SK-N-SH (cell line): ENCODE measurements around the gene POLA2. TPM values are rescaled to one million over a fixed set of nuclear protein-coding genes. Genes with fewer than 3 reads are reported as not detected.

Source experiments
- CTCF ChIA-PET: fragments of 300-600, 350-600 bp; formaldehyde crosslinking; extraction: SDS; loops from one replicate; lab custom pipeline; 2021; lab: Yijun Ruan, JAX
- POLR2A ChIA-PET: fragments of 350-600 bp; sonication (Branson Sonifier 250); formaldehyde crosslinking; extraction: SDS; loops from one replicate; lab custom pipeline; 2020; ENCODE audit warnings: antibody characterized with exemption, inconsistent platforms; lab: Yijun Ruan, JAX
- DNase-seq: peaks from one replicate; pipeline ENCODE4 v3.0.0; 2012
- H2AFZ ChIP-seq: fragments of 200-600 bp; sonication (generic); 2 replicates; pipeline ENCODE4 v1.8.1; 2016; ENCODE audit warnings: antibody characterized with exemption, mild to moderate bottlenecking, low read depth
- H3F3A ChIP-seq: fragments of 200-600 bp; sonication (generic); replicated peaks from 2 replicates; pipeline ENCODE3; 2016; ENCODE audit warnings: antibody characterized with exemption, mild to moderate bottlenecking; ENCODE audit not compliant: insufficient read depth
- H3K27ac ChIP-seq, 2 experiments: fragments of 200-500 bp in 1 of 2; fragments of 200-600 bp in 1 of 2; sonication (Bioruptor generic) in 1 of 2; sonication (generic), shearing (Covaris generic) in 1 of 2; 2 replicates each; pipeline versions ENCODE4 v1.5.1 to v1.6.1; 2014 to 2016; ENCODE audit warnings: low read depth in 2 of 2, inconsistent platforms in 1 of 2, low read length in 1 of 2, mild to moderate bottlenecking in 1 of 2, mixed read lengths in 1 of 2
- H3K27me3 ChIP-seq: fragments of 200-600 bp; sonication (generic), shearing (Covaris generic); 2 replicates; pipeline ENCODE4 v1.6.1; 2016; ENCODE audit warnings: mixed run types; ENCODE audit not compliant: insufficient read depth
- H3K36me3 ChIP-seq, 2 experiments: fragments of 200-500 bp in 1 of 2; fragments of 200-600 bp in 1 of 2; sonication (Bioruptor generic) in 1 of 2; sonication (generic) in 1 of 2; replicated peaks in 1 of 2; 2 replicates each; pipeline versions ENCODE3 to v1.5.1; 2014 to 2016; ENCODE audit warnings: low read length in 1 of 2, mild to moderate bottlenecking in 1 of 2; ENCODE audit not compliant: insufficient read depth in 2 of 2, control insufficient read depth in 1 of 2
- H3K4me1 ChIP-seq, 2 experiments: fragments of 200-500 bp in 1 of 2; fragments of 200-600 bp in 1 of 2; sonication (Bioruptor generic) in 1 of 2; sonication (generic), shearing (Covaris generic) in 1 of 2; 2 replicates each; pipeline versions ENCODE4 v1.5.1 to v1.6.1; 2014 to 2016; ENCODE audit warnings: low read depth in 1 of 2, low read length in 1 of 2, mixed run types in 1 of 2; ENCODE audit not compliant: insufficient read depth in 2 of 2, control insufficient read depth in 1 of 2
- H3K4me2 ChIP-seq: fragments of 200-600 bp; sonication (generic), shearing (Covaris generic); 2 replicates; pipeline ENCODE4 v1.6.1; 2017; ENCODE audit warnings: mixed run types
- H3K4me3 ChIP-seq, 2 experiments: fragments of 200-500 bp in 1 of 2; fragments of 200-600 bp in 1 of 2; sonication (Bioruptor generic) in 1 of 2; sonication (generic), shearing (Covaris generic) in 1 of 2; 2 replicates each; pipeline versions ENCODE4 v1.5.1 to v1.8.1; 2014 to 2016; ENCODE audit warnings: low read depth in 2 of 2, inconsistent platforms in 1 of 2, low read length in 1 of 2, mild to moderate bottlenecking in 1 of 2, mixed read lengths in 1 of 2, moderate library complexity in 1 of 2
- H3K79me2 ChIP-seq: fragments of 200-600 bp; sonication (generic); 2 replicates; pipeline ENCODE4 v1.8.1; 2017; ENCODE audit warnings: mild to moderate bottlenecking; ENCODE audit not compliant: insufficient read depth
- H3K9ac ChIP-seq: fragments of 200-600 bp; sonication (generic); 2 replicates; pipeline ENCODE4 v1.6.1; 2017; ENCODE audit warnings: mixed run types
- H3K9me2 ChIP-seq: fragments of 200-600 bp; sonication (generic); 2 replicates; pipeline ENCODE4 v1.6.1; 2017; ENCODE audit warnings: mixed run types
- H3K9me3 ChIP-seq: fragments of 200-600 bp; sonication (generic); 2 replicates; pipeline ENCODE4 v1.6.1; 2017; ENCODE audit warnings: mixed run types, mild to moderate bottlenecking, moderate library complexity
- H4K20me1 ChIP-seq: fragments of 200-600 bp; sonication (generic); 2 replicates; pipeline ENCODE4 v1.6.1; 2017; ENCODE audit warnings: mild to moderate bottlenecking, mixed run types; ENCODE audit not compliant: insufficient read depth
- CHD2 ChIP-seq: fragments of 150-350 bp; IDR thresholded peaks from 2 replicates; pipeline ENCODE4 v1.6.1; 2018; ENCODE audit warnings: low read length; ENCODE audit not compliant: partially characterized antibody
- EP300 ChIP-seq, 2 experiments: IDR thresholded peaks; 2 replicates each; pipeline versions ENCODE4 v1.4.0 to v1.6.1; 2012; ENCODE audit warnings: borderline replicate concordance in 1 of 2, low read depth in 1 of 2, low read length in 1 of 2
- FOXJ3 ChIP-seq: sonication (generic); formaldehyde crosslinking; IDR thresholded peaks from 2 replicates; pipeline ENCODE4 v1.5.1; 2020; ENCODE audit warnings: mild to moderate bottlenecking, missing genetic modification reagents
- FOXM1 ChIP-seq: IDR thresholded peaks from 2 replicates; pipeline ENCODE4 v1.4.0; 2012; ENCODE audit warnings: low read depth, mild to moderate bottlenecking
- JUND ChIP-seq: IDR thresholded peaks from 2 replicates; pipeline ENCODE4 v1.4.0; 2012
- MEF2A ChIP-seq: IDR thresholded peaks from 2 replicates; pipeline ENCODE4 v1.4.0; 2012; ENCODE audit warnings: low read depth, borderline replicate concordance
- NRF1 ChIP-seq: IDR thresholded peaks from 2 replicates; pipeline ENCODE4 v1.6.1; 2012; ENCODE audit warnings: low read depth, mild to moderate bottlenecking, low read length
- RCOR1 ChIP-seq: fragments of 150-350 bp; IDR thresholded peaks from 2 replicates; pipeline ENCODE4 v1.6.1; 2017; ENCODE audit warnings: antibody characterized with exemption, low read length
- RFX5 ChIP-seq: IDR thresholded peaks from 2 replicates; pipeline ENCODE4 v1.6.1; 2012; ENCODE audit warnings: mild to moderate bottlenecking, improper control_type of control experiment, low read length
- RXRA ChIP-seq: IDR thresholded peaks from 2 replicates; pipeline ENCODE4 v1.4.0; 2012; ENCODE audit warnings: low read depth, mild to moderate bottlenecking, borderline replicate concordance
- SIN3A ChIP-seq: IDR thresholded peaks from 2 replicates; pipeline ENCODE4 v1.6.1; 2012; ENCODE audit warnings: low read depth, mild to moderate bottlenecking, low read length, moderate library complexity, borderline replicate concordance
- SMC3 ChIP-seq: IDR thresholded peaks from 2 replicates; pipeline ENCODE4 v1.6.1; 2012; ENCODE audit warnings: low read depth, low read length, improper control_type of control experiment
- TCF12 ChIP-seq: IDR thresholded peaks from 2 replicates; pipeline ENCODE4 v1.4.0; 2012
- WGBS: methylation state at CpG from one replicate; pipeline ENCODE4 v1.1.6; 2017; ENCODE audit warnings: low lambda C conversion rate; 5-methylcytosine and 5-hydroxymethylcytosine counted together
- polyA plus RNA-seq, 3 experiments: library from polyadenylated mRNA; depleted of rRNA; stranded (reverse); fragments of >200 nt; gene quantifications; 2 replicates each; pipeline ENCODE4 v1.2.3, GENCODE V29; 2012
- TF ChIP-seq, protein P1 (sequence below): fragments of 150-350 bp; IDR thresholded peaks from 2 replicates; pipeline ENCODE4 v1.6.1; 2017; ENCODE audit warnings: antibody characterized with exemption, low read length, low read depth, borderline replicate concordance
- TF ChIP-seq, protein P2 (sequence below): IDR thresholded peaks from 2 replicates; pipeline ENCODE4; 2012
- TF ChIP-seq, protein P3 (sequence below): IDR thresholded peaks from 2 replicates; pipeline ENCODE4 v1.6.1; 2012; ENCODE audit warnings: mild to moderate bottlenecking, low read depth, low read length, moderate library complexity
- TF ChIP-seq, protein P4 (sequence below): IDR thresholded peaks from 2 replicates; pipeline ENCODE4 v1.4.0; 2012; ENCODE audit warnings: low read depth
- TF ChIP-seq, protein P5 (sequence below): IDR thresholded peaks from 2 replicates; pipeline ENCODE4 v1.4.0; 2012; ENCODE audit warnings: low read depth, borderline replicate concordance

The POLA2 gene
- polyA plus RNA-seq, 1 of the 3 experiments (the other 2 are of a cell fraction), result 18.4 TPM

DNA sequence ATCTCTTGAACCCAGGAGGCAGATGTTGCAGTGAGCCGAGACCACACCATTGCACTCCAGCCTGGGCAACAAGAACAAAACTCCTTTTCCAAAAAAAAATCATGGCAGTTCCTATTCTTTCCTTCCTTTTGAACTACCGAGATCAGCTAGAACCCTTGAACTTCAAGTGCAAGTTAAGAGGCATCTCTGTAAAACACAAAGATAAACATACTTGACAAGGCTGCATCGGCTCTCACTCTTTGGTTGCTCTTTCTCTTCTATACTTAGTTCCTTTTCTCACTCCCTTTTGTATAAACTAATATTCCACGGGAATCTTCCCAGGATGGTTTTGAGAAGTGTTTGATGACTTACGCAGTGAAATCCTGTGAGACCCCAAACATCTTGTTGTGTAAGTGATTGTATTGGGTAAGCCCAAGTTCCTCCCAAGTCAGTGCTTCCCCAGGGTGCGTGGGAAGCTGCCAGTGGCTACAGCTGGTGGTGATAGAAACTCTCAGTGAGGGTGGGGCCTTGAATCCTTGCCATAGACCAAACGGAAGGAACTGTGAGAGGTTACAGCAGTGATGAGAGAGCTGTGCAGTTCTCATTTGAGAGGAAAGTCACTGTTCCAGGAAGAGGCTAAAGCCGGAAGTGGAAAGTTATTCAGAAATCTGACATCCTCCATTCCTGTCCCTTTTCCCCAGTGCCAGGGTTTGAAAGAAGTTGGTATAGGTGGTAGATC is 28.8 kb downstream of the POLA2 start:
- ChIA-PET POLR2A (interaction anchor here (2.5 kb wide), 1 partner anchor 25 kb away, joined by 6 read pairs; the partner anchor contains the start of gene CDC42EP2), CTCF (interaction anchor here (0.6 to 37.6 kb wide), 7 partner anchors 12 to 65 kb away, joined by 3 to 1118 read pairs (median 3); partner anchors contain the start of genes CDC42EP2, DPF2 and POLA2)
- no peaks in the 10 kb centered on the region for H3K9me3 ChIP-seq
- 85% methylated on average over 8 of the region's 8 CpGs for WGBS
- TF ChIP-seq JUND (no peak), CHD2 (no peak), RCOR1 (no peak), RFX5 (no peak), SMC3 (no peak), FOXJ3 (CRISPR knock-in tag) (no peak), SIN3A (no peak), NRF1 (no peak), EP300 (IDR thresholded peaks at IDR 0.05; ENCODE audit: borderline replicate concordance in 1 of 2, low read depth in 1 of 2, low read length in 1 of 2) (no peak), FOXM1 (no peak), TCF12 (no peak), MEF2A (no peak), RXRA (no peak)
- TF ChIP-seq, protein P1, sequence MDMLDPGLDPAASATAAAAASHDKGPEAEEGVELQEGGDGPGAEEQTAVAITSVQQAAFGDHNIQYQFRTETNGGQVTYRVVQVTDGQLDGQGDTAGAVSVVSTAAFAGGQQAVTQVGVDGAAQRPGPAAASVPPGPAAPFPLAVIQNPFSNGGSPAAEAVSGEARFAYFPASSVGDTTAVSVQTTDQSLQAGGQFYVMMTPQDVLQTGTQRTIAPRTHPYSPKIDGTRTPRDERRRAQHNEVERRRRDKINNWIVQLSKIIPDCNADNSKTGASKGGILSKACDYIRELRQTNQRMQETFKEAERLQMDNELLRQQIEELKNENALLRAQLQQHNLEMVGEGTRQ, result no peak
- TF ChIP-seq, protein P2, sequence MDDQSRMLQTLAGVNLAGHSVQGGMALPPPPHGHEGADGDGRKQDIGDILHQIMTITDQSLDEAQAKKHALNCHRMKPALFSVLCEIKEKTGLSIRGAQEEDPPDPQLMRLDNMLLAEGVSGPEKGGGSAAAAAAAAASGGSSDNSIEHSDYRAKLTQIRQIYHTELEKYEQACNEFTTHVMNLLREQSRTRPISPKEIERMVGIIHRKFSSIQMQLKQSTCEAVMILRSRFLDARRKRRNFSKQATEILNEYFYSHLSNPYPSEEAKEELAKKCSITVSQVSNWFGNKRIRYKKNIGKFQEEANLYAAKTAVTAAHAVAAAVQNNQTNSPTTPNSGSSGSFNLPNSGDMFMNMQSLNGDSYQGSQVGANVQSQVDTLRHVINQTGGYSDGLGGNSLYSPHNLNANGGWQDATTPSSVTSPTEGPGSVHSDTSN, result no peak
- TF ChIP-seq, protein P3, sequence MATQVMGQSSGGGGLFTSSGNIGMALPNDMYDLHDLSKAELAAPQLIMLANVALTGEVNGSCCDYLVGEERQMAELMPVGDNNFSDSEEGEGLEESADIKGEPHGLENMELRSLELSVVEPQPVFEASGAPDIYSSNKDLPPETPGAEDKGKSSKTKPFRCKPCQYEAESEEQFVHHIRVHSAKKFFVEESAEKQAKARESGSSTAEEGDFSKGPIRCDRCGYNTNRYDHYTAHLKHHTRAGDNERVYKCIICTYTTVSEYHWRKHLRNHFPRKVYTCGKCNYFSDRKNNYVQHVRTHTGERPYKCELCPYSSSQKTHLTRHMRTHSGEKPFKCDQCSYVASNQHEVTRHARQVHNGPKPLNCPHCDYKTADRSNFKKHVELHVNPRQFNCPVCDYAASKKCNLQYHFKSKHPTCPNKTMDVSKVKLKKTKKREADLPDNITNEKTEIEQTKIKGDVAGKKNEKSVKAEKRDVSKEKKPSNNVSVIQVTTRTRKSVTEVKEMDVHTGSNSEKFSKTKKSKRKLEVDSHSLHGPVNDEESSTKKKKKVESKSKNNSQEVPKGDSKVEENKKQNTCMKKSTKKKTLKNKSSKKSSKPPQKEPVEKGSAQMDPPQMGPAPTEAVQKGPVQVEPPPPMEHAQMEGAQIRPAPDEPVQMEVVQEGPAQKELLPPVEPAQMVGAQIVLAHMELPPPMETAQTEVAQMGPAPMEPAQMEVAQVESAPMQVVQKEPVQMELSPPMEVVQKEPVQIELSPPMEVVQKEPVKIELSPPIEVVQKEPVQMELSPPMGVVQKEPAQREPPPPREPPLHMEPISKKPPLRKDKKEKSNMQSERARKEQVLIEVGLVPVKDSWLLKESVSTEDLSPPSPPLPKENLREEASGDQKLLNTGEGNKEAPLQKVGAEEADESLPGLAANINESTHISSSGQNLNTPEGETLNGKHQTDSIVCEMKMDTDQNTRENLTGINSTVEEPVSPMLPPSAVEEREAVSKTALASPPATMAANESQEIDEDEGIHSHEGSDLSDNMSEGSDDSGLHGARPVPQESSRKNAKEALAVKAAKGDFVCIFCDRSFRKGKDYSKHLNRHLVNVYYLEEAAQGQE, result no peak
- TF ChIP-seq, protein P4, sequence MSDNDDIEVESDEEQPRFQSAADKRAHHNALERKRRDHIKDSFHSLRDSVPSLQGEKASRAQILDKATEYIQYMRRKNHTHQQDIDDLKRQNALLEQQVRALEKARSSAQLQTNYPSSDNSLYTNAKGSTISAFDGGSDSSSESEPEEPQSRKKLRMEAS, result no peak
- TF ChIP-seq, protein P5, sequence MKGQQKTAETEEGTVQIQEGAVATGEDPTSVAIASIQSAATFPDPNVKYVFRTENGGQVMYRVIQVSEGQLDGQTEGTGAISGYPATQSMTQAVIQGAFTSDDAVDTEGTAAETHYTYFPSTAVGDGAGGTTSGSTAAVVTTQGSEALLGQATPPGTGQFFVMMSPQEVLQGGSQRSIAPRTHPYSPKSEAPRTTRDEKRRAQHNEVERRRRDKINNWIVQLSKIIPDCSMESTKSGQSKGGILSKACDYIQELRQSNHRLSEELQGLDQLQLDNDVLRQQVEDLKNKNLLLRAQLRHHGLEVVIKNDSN, result no peak
- H3F3A ChIP-seq, result peaks cover 4% of the 10 kb centered on the region
- DNase-seq, result no peak
- peaks cover 14 to 38% of the 10 kb centered on the region in 2 experiments; a peak in 3 of 4 replicates for H3K4me1 ChIP-seq
- H3K4me3 ChIP-seq, result no peak overlapping the region
- H3K79me2 ChIP-seq, result no peaks in the 10 kb centered on the region; the same call in 1 of the 2 replicates
- H4K20me1 ChIP-seq, result no peaks in the 10 kb centered on the region
- H3K9ac ChIP-seq, result no peak overlapping the region
- H3K27me3 ChIP-seq, result no peaks in the 10 kb centered on the region
- peak overlapping the region; percentile 18 to 24; a peak in 2 of 4 replicates for H3K27ac ChIP-seq
- no peak overlapping the region for H2AFZ ChIP-seq
- no peaks in the 10 kb centered on the region for H3K9me2 ChIP-seq
- peaks cover 22 to 33% of the 10 kb centered on the region in 2 experiments for H3K36me3 ChIP-seq
- no peak overlapping the region for H3K4me2 ChIP-seq
